Measurements from ENCODE around the gene HLA-DOA.
A peak's percentile ranks its signal among the peaks of the same experiment; 100 is the strongest.

The HLA-DOA gene

GRCh38 chr6:32977272-32977952, 32.0 kb downstream of the HLA-DOA start:
- DNase-seq, result no peak

DNA sequence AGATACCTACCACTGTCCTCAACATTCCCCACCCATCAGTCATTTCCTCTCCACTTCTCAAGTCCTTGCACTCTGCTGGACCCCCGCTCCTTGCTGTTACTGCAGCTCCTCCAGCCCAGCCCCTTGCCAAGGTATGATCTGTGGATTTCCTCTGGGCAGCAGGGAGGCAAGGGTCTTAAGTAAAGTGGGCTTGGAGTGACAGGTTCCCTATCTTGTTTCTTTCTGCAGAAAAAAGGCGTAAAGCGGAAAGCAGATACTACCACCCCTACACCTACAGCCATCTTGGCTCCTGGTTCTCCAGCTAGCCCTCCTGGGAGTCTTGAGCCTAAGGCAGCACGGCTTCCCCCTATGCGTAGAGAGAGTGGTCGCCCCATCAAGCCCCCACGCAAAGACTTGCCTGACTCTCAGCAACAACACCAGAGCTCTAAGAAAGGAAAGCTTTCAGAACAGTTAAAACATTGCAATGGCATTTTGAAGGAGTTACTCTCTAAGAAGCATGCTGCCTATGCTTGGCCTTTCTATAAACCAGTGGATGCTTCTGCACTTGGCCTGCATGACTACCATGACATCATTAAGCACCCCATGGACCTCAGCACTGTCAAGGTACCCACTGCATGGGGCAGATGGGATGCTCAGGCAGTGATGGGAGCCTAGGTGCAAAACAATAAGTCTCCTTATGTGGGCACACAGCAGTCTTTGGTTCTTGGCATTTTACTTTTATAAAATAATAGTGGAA, 32.9 kb downstream of the HLA-DOA start:
- no peak for DNase-seq

- no peak for DNase-seq
Measured at GRCh38 chr6:32975886-32976285, 33.5 kb downstream of the HLA-DOA start.

DNA sequence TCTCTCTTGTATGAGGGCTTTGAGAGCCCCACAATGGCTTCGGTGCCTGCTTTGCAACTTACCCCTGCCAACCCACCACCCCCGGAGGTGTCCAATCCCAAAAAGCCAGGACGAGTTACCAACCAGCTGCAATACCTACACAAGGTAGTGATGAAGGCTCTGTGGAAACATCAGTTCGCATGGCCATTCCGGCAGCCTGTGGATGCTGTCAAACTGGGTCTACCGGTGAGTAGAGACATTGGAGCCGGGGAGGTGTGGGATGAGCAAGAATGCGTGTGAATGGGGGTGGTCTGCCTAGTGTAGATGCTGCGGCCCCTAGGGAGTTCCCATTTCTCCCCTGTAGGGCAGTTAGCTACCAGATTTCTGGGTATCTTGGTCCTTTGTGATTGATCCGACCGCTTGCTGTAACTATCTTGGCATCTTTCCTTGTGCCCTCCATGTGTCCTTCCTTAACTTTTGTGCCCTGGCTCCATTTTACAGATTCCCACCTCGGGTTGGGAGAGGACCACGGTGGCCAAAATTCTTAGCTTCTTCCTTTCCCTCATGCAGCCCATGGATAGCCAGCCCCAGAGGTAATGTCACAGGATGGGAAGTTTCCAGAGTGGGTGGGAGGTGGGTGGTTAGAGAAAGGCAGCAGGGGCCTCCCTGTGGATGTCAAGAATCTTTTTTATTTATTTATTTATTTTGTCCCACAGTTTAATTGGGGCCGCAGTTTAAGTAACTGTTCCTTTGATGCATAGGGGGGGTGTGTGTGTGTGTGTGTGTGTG, 34.7 kb downstream of the HLA-DOA start:
- no peak for DNase-seq

GRCh38 chr6:32974016-32974333, 35.4 kb downstream of the HLA-DOA start:
- no peak for DNase-seq

- DNase-seq, result peak; percentile 85
Measured at GRCh38 chr6:32973144-32974015, 36.0 kb downstream of the HLA-DOA start.

DNA sequence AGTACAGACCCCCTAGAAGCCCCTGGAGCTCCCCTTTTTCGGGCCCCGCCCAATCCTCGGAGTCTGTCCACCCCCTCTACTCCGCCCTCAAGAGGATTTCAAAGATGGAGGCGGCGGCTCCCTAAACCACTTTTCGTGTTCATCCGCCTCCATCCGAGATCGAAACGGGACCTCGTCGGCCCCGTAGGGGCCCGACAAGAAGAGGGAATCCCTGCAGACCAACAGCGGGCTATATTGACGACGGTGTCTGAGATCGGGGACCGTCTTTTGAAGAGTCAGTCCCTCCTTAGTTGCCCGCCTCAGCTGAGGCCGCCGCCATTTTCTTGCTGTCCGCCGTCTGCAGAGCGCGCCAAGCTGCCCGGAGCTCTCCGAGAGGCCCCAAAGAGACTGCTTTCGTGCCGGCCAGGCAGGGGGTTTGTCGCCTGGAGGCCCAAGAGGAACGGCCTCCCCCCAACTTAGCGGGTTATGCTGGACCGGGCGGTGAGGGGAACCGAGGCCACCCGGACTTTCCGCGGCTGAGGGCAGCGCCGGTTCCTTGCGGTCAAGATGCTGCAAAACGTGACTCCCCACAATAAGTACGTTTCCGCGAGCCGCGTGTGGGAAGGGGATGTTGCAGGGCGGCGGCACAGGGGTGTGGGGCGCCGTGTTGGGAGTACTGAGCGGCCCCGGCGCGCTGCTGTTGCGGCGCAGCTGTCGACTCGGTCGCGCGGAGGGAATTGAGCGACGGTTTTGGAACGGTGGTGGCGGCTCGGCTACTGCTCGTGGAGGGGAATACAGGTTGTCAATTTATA, 36.8 kb downstream of the HLA-DOA start:
- DNase-seq, result peak; percentile 85

GRCh38 chr6:32971581-32972352, 37.6 kb downstream of the HLA-DOA start:
- DNase-seq, result peak; percentile 100

DNA sequence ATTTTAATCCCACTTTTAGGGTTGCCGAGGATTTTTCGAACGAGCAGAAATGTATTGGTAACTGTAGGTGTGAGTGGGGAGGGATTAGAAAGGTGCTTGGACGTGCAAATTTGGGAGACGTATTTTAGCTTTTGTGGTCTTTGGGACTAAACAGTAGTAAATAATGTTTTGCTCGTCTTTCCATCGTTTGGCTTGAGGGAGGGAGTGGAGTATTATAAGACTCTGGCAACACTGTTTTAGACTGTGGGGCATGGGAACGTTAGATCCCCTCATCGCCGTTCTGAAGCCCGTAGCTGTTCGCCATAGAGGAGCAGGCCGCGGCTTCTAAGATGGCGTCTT, 38.2 kb downstream of the HLA-DOA start:
- no peak for DNase-seq

DNA sequence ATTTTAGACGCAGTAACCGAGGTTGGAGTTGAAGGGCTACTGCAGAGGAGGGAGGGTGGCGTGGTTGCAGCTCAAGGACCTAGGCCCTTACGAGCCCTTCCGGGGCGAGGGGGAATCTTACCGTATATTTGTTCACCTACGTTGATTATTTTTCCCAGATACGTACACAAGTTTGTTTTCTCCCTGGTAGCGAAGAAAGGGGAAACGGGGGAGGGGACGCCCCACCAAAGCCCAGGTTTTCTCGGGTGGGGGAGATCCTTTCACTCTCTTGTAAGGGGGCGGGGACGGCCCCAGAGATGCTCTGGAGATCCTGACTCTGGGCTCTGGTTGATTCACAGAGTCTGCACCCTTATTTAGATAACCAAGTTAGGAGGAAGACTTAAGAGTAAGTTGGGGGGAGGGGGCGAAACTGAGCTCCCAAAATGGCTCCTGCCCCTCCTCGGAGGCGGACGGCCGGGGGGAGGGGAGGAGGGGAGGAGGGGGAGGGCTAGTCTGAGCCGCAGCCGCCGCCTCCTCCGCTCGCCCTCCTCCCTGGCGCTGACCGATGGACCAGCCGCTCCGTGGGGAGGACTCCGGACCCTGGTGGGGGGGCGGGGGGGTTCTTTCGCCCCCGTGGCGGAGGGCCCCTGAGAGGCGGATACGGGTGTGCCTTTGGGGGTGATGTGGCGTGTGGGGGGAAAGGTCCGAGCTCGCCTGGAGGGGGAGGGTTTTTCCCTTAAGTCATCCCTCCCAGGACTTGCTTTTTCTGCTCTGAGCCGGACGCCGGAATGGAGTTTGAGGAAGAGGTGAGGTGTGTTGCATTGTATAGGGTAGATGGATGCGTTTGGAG, 38.8 kb downstream of the HLA-DOA start:
- DNase-seq, result peak; percentile 91

DNA sequence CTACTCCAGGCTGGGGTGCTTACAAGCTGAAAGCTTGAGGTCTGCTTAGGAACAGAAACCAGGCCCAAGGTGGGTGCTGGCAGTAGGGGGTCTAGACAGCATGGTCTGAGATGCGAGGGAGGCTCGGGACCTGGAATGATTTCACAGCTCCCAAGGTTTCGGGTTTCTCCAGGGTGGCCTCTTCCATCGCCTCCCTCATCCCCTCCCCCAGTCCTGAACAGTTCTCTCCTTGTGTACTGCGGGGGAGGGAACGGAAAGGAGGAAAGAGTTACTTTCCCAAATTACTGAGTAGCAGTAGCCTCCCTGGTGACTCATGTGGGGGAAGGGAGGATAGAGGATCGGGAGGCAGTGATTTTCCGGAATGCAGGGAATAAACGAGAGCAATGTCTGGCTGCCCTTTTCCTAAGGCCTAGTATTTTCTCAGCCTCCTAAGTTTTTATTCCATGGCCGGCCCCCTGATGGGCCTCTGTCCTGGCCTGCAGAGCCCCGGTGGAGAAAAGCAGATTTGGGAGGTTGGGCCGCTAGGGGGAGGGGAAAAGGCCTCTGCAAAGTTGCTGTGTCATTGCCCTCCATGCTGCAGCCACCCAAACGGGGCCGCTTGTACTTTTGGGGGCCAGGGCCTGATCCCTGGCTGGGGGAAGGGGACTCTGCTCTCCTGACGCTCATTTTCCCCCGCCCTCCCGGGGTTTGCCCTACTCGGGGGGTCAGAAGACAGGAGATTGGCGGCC, 39.5 kb downstream of the HLA-DOA start:
- DNase-seq, result peak; percentile 90

DNA sequence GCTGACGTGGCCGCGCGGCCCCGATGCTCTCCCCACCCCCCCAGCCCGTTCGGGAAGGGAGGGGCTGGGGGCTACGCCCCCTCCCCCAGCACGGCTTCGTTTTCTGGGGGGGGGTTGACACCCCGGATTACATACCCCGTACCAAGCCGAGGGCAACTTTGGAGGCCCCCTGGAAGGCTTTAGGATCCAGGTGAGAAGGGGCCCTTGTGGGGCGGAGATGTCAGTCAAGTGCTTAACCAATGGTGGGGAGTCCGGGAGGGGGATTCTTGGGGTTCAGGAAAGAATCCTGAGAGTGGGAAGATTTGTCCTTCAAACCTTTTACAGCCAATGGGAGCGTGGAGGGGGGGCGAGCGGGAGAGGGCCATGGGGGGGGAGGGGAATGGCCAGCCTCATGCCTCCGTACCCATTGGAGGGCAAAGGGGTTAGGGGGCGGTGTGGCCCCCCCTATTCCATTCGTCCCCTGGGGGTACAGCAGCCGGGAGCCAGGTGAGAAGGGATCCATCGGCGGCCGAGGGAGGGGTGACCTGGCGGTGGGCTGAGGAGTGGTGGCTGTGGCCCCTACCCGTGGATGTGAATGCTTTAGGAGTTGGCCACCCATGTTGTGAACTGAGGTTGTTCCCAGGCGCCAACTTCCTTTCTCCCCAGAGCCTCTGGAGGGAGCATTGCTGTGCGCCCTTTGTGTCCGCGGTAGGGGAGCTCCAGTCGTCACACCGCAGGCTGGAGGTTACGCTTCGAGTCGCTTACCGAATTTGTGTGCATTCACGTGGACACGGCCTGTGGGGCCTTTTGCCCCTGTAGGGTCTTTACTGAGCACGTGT, 40.3 kb downstream of the HLA-DOA start:
- DNase-seq, result peak; percentile 87

- peak; percentile 99 for DNase-seq
Measured at GRCh38 chr6:32968093-32968866, 41.1 kb downstream of the HLA-DOA start, which contains the start of gene BRD2. Gene BRD2 (plus strand): TSS chr6:32968594. CDS start chr6:32972899, 4,305 bp downstream.

GRCh38 chr6:32967151-32968091, 42.0 kb downstream of the HLA-DOA start:
- DNase-seq, result peak; percentile 74

DNA sequence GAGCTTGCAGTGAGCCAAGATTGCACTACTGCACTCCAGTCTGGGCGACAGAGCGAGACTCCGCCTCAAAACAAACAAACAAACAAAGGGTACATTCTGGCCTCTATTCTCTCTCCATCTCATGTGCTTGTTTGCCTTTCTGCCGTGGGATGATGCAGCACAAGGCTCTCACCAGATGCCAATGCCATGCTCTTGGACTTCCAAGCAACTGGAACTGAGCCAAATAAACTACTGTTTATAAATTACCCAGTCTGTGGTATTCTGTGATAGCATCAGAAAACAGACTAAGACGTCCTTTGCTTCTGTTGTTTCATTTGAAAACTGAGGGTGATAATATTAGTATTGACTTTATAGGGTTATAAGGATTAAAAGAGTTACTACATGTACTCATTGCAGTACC, 44.6 kb downstream of the HLA-DOA start:
- no peak for DNase-seq

DNA sequence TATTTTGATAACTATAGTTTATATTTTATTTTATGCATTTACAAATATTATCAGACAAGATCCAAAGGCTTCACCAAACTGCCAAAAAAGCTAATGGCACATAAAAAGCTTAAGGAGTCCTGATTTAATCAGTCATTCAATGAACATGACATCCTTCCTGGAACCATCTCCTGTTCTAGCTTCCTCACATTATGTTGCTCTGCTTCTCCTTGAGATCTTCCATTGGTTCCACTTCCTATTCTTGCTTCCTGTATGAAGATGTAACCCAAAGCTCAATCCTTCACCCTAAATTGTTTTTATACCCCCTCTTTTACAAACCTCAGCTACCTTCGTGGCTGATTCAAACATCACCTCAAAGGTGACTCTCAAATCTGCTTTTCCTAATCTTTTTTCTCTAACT, 45.5 kb downstream of the HLA-DOA start:
- DNase-seq, result no peak
